C4-2B (cell line): Measurements from ENCODE around the gene EFNB2.

ENCODE experiments used
- ZFX ChIP-seq: fragments of 450-650 bp; IDR thresholded peaks from 2 replicates; pipeline ENCODE4 v1.6.1; 2017
- TF ChIP-seq, protein P1 (sequence below): fragments of 450-650 bp; conservative IDR thresholded peaks from 2 replicates; pipeline ENCODE4 v1.5.1; 2017; ENCODE audit warnings: mild to moderate bottlenecking

DNA sequence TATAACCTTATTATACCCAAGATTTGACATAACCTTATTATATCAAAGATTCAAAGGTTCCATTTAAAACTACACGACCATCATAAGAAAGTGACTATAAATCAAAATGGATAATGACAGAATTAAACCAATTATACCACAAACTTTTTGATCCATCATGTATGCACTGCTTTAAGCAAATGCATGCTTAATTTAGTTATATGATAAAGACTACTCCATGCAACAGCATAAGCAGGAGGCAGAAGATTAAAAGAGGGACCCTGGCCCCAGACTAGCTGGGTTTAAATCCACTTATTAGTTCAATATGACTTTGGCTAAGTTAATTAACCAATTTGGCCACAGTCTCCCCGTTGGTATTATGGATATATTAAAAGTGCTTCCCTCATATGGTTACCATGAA lies 11.4 kb downstream of the EFNB2 start:
- TF ChIP-seq, protein P1, sequence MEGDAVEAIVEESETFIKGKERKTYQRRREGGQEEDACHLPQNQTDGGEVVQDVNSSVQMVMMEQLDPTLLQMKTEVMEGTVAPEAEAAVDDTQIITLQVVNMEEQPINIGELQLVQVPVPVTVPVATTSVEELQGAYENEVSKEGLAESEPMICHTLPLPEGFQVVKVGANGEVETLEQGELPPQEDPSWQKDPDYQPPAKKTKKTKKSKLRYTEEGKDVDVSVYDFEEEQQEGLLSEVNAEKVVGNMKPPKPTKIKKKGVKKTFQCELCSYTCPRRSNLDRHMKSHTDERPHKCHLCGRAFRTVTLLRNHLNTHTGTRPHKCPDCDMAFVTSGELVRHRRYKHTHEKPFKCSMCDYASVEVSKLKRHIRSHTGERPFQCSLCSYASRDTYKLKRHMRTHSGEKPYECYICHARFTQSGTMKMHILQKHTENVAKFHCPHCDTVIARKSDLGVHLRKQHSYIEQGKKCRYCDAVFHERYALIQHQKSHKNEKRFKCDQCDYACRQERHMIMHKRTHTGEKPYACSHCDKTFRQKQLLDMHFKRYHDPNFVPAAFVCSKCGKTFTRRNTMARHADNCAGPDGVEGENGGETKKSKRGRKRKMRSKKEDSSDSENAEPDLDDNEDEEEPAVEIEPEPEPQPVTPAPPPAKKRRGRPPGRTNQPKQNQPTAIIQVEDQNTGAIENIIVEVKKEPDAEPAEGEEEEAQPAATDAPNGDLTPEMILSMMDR: no peak
- TF ChIP-seq ZFX: no peak
